Ascending aorta (tissue), 2 donors: ENCODE results near the gene NOXA1. TPM values are rescaled to one million over a fixed set of nuclear protein-coding genes. Genes with fewer than 3 reads are reported as not detected.

Experiments used
- DNase-seq, 2 donors: peaks; one replicate each; pipeline ENCODE4 v3.0.0-alpha.2; 2019; ENCODE audit warnings: low spot score in 2 of 2
- H3K27ac ChIP-seq, 2 donors: fragments of 200-600 bp; sonication (generic); one replicate each; pipeline ENCODE4 v1.5.1; 2016 to 2017; ENCODE audit warnings: mild to moderate bottlenecking in 1 of 2
- H3K27me3 ChIP-seq: fragments of 200-600 bp; sonication (generic); one replicate; pipeline ENCODE4 v1.5.1; 2017
- H3K36me3 ChIP-seq, 2 donors: fragments of 200-600 bp; sonication (generic); one replicate each; pipeline ENCODE4 v1.5.1; 2016
- H3K4me1 ChIP-seq, 2 donors: fragments of 200-600 bp; sonication (generic); one replicate each; pipeline ENCODE4 v1.5.1; 2016 to 2017; ENCODE audit warnings: mild to moderate bottlenecking in 1 of 2
- H3K4me3 ChIP-seq, 2 donors: fragments of 200-600 bp; sonication (generic); one replicate each; pipeline ENCODE4 v1.5.1; 2016 to 2017; ENCODE audit warnings: mild to moderate bottlenecking in 1 of 2
- H3K9me3 ChIP-seq, 2 donors: fragments of 200-600 bp; sonication (generic); one replicate each; pipeline ENCODE4 v1.5.1; 2016
- CTCF ChIP-seq, 3 experiments: fragments of 200-600 bp in 2 of 3; fragments of 450-650 bp in 1 of 3; sonication (generic) in 2 of 3; IDR thresholded peaks; one replicate each; pipeline ENCODE4 v1.5.1; 2016 to 2019; ENCODE audit warnings: antibody characterized with exemption in 3 of 3, mild to moderate bottlenecking in 1 of 3, moderate library complexity in 1 of 3
- intact Hi-C: fragments of 100-400 bp; cut with DNase I; formaldehyde crosslinking; loops from one replicate; pipeline ENCODE4 v1.15.1; 2023
- total RNA-seq: library from RNA; depleted of rRNA; stranded (reverse); fragments of >200 nt; gene quantifications from one replicate; pipeline ENCODE4 v1.1.0, GENCODE V29; 2016

NOXA1 gene
- total RNA-seq, 1 donor from 2014 or later, result 6.9 TPM

- Histone ChIP-seq H3K36me3 (peaks cover 0 to 24% of the 10 kb centered on the region in 2 donors), H3K27me3 (no peaks in the 10 kb centered on the region), H3K9me3 (no peaks in the 10 kb centered on the region), H3K4me1 (no peaks in the 10 kb centered on the region), H3K4me3 (no peak overlapping the region), H3K27ac (no peak overlapping the region)
- DNase-seq, result no peak
- TF ChIP-seq CTCF (IDR thresholded peaks at IDR 0.05), result no peak
- intact Hi-C loops, result no loop called here
These were observed 26.4 kb upstream of the NOXA1 start for GRCh38 chr9:137396634-137397367.

- intact Hi-C loops, result no loop called here
- no peak overlapping the region for H3K27ac ChIP-seq
- H3K27me3 ChIP-seq, result no peaks in the 10 kb centered on the region
- no peak overlapping the region for H3K4me3 ChIP-seq
- H3K4me1 ChIP-seq, result no peaks in the 10 kb centered on the region
- peaks cover 0 to 24% of the 10 kb centered on the region in 2 donors for H3K36me3 ChIP-seq
- H3K9me3 ChIP-seq, result no peaks in the 10 kb centered on the region
- no peak for DNase-seq
- TF ChIP-seq CTCF (IDR thresholded peaks at IDR 0.05), result no peak
These were observed 25.3 kb upstream of the NOXA1 start for GRCh38 chr9:137397675-137398423.

- TF ChIP-seq CTCF (IDR thresholded peaks at IDR 0.05), result no peak
- Histone ChIP-seq H3K9me3 (no peaks in the 10 kb centered on the region), H3K4me1 (no peaks in the 10 kb centered on the region), H3K4me3 (no peak overlapping the region), H3K36me3 (peaks cover 0 to 16% of the 10 kb centered on the region in 2 donors), H3K27ac (no peak overlapping the region), H3K27me3 (no peaks in the 10 kb centered on the region)
- intact Hi-C loops, result no loop called here
- DNase-seq, result no peak
These were observed 24.4 kb upstream of the NOXA1 start for GRCh38 chr9:137398561-137399468.

- no peak for DNase-seq
- Histone ChIP-seq H3K27ac (no peak overlapping the region), H3K36me3 (peaks cover 0 to 8% of the 10 kb centered on the region in 2 donors), H3K4me1 (peaks cover 7 to 12% of the 10 kb centered on the region in 2 donors), H3K9me3 (no peaks in the 10 kb centered on the region), H3K27me3 (no peaks in the 10 kb centered on the region), H3K4me3 (no peak overlapping the region)
- no peak for TF ChIP-seq CTCF (IDR thresholded peaks at IDR 0.05)
- intact Hi-C loops, result no loop called here
These were observed 20.4 kb upstream of the NOXA1 start for GRCh38 chr9:137402746-137403145.

GRCh38 chr9:137403269-137403668, 19.9 kb upstream of the NOXA1 start:
- Histone ChIP-seq H3K27me3 (no peaks in the 10 kb centered on the region), H3K27ac (no peak overlapping the region), H3K9me3 (no peaks in the 10 kb centered on the region), H3K4me1 (peaks cover 7 to 12% of the 10 kb centered on the region in 2 donors), H3K4me3 (no peak overlapping the region), H3K36me3 (peaks cover 0 to 3% of the 10 kb centered on the region in 2 donors)
- no peak for DNase-seq
- no peak for TF ChIP-seq CTCF (IDR thresholded peaks at IDR 0.05)
- intact Hi-C loops, result no loop called here
